GM12878 (cell line): ENCODE data around the gene SELENOW.
"Not testable (repeated sequence)": the region's sequence is repeated elsewhere in the genome, so short reads cannot be mapped to it uniquely, and the experiment has no call there.

Source experiments
- CTCF ChIP-seq, 3 experiments: IDR thresholded peaks in 2 of 3; conservative IDR thresholded peaks in 1 of 3; 2 replicates each; pipeline ENCODE4 v1.5.1; 2011; ENCODE audit warnings: low read depth in 3 of 3, low read length in 3 of 3, mild to moderate bottlenecking in 3 of 3, control low read depth in 2 of 3, moderate library complexity in 2 of 3, inconsistent platforms in 1 of 3, mixed read lengths in 1 of 3; ENCODE audit not compliant: control insufficient read depth in 2 of 3, insufficient read depth in 1 of 3; ENCODE audit errors: extremely low read depth in 1 of 3
- IRF3 ChIP-seq: fragments of 450-650 bp; IDR thresholded peaks from 2 replicates; pipeline ENCODE4 v1.6.1; 2014; ENCODE audit warnings: mild to moderate bottlenecking
- JUNB ChIP-seq: IDR thresholded peaks from 2 replicates; pipeline ENCODE4 v1.6.1; 2016; ENCODE audit warnings: antibody characterized with exemption, mild to moderate bottlenecking
- MEF2A ChIP-seq: IDR thresholded peaks from 2 replicates; pipeline ENCODE4 v1.6.1; 2011; ENCODE audit warnings: low read depth, mild to moderate bottlenecking, low read length, moderate library complexity; ENCODE audit not compliant: insufficient read depth
- POLR2A ChIP-seq: IDR thresholded peaks from 2 replicates; pipeline ENCODE4 v1.6.1; 2011; ENCODE audit warnings: low read depth, mild to moderate bottlenecking, low read length
- POLR2AphosphoS2 ChIP-seq: IDR thresholded peaks from 2 replicates; pipeline ENCODE4 v1.6.1; 2011; ENCODE audit warnings: low read depth, mild to moderate bottlenecking, low read length, improper control_type of control experiment, moderate library complexity
- POLR2AphosphoS5 ChIP-seq: IDR thresholded peaks from 2 replicates; pipeline ENCODE4 v1.6.1; 2011; ENCODE audit warnings: mild to moderate bottlenecking, low read length, inconsistent platforms
- USF1 ChIP-seq: IDR thresholded peaks from 2 replicates; pipeline ENCODE4 v1.6.1; 2011; ENCODE audit warnings: borderline replicate concordance, low read depth, mild to moderate bottlenecking, moderate library complexity, mixed read lengths, low read length; ENCODE audit not compliant: insufficient read depth; ENCODE audit errors: extremely low read length
- USF2 ChIP-seq: IDR thresholded peaks from 2 replicates; pipeline ENCODE4 v1.6.1; 2011; ENCODE audit warnings: low read depth, low read length, improper control_type of control experiment, borderline replicate concordance
- YY1 ChIP-seq: IDR thresholded peaks from 2 replicates; pipeline ENCODE4 v1.6.1; 2011; ENCODE audit warnings: low read depth, mild to moderate bottlenecking, low read length
- TF ChIP-seq, protein P1 (sequence below): IDR thresholded peaks from 2 replicates; pipeline ENCODE4 v1.6.1; 2012; ENCODE audit warnings: mild to moderate bottlenecking, low read depth, low read length

GRCh38 chr19:47787307-47787706 is 8.8 kb downstream of the SELENOW start:
- TF ChIP-seq CTCF (IDR thresholded peaks at IDR 0.05 in 2 of 3, conservative IDR thresholded peaks at IDR 0.05 in 1 of 3; ENCODE audit: control insufficient read depth in 2 of 3, extremely low read depth in 1 of 3, insufficient read depth in 1 of 3, low read depth in 3 of 3, low read length in 3 of 3); USF1; JUNB; POLR2AphosphoS2; USF2; POLR2A; MEF2A; POLR2AphosphoS5; YY1; IRF3: not testable (repeated sequence)
- TF ChIP-seq, protein P1, sequence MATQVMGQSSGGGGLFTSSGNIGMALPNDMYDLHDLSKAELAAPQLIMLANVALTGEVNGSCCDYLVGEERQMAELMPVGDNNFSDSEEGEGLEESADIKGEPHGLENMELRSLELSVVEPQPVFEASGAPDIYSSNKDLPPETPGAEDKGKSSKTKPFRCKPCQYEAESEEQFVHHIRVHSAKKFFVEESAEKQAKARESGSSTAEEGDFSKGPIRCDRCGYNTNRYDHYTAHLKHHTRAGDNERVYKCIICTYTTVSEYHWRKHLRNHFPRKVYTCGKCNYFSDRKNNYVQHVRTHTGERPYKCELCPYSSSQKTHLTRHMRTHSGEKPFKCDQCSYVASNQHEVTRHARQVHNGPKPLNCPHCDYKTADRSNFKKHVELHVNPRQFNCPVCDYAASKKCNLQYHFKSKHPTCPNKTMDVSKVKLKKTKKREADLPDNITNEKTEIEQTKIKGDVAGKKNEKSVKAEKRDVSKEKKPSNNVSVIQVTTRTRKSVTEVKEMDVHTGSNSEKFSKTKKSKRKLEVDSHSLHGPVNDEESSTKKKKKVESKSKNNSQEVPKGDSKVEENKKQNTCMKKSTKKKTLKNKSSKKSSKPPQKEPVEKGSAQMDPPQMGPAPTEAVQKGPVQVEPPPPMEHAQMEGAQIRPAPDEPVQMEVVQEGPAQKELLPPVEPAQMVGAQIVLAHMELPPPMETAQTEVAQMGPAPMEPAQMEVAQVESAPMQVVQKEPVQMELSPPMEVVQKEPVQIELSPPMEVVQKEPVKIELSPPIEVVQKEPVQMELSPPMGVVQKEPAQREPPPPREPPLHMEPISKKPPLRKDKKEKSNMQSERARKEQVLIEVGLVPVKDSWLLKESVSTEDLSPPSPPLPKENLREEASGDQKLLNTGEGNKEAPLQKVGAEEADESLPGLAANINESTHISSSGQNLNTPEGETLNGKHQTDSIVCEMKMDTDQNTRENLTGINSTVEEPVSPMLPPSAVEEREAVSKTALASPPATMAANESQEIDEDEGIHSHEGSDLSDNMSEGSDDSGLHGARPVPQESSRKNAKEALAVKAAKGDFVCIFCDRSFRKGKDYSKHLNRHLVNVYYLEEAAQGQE: not testable (repeated sequence)
